GM12874 (cell line): ENCODE results near the gene SGSM1.

Source experiments
- TF ChIP-seq, protein P1 (sequence below): IDR thresholded peaks from 2 replicates; pipeline ENCODE4 v1.5.1; 2011; ENCODE audit warnings: low read depth, mild to moderate bottlenecking, control low read depth, low read length, moderate library complexity; ENCODE audit not compliant: insufficient read depth

SGSM1 gene

DNA sequence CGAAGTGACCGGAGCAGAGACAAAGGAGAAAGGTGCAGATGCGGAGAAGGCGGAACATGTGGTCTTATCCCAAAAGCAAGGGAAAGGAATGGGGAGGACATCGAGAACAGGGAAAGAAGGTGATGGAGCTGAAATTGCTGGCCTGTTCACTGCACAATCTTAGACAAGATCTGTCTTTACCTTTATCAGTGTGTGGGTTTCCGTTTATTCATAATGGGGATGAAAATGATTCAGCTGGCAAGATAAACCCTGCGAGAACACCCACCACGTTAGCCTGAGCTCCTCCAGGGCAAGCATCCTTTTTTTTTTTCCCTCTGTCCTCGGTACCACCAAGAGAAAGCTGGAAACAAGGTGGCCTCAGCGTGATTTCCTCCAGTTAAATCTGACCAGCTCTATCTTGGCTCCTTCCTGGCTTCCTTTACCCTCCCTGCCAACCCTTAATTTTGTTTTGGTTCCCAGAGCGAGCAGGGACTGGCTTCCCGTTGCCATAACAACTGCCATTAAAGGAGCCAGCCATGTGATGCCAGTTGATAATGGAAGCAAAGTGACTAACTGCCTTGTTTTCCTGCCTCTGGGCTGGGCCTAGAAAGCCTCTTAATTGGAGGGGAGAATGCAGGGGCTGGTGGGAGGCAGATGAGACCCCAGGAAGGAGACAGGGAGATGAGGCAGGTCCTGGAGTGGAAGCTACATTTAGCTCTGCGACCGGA is 4.2 kb downstream of the SGSM1 start:
- TF ChIP-seq, protein P1, sequence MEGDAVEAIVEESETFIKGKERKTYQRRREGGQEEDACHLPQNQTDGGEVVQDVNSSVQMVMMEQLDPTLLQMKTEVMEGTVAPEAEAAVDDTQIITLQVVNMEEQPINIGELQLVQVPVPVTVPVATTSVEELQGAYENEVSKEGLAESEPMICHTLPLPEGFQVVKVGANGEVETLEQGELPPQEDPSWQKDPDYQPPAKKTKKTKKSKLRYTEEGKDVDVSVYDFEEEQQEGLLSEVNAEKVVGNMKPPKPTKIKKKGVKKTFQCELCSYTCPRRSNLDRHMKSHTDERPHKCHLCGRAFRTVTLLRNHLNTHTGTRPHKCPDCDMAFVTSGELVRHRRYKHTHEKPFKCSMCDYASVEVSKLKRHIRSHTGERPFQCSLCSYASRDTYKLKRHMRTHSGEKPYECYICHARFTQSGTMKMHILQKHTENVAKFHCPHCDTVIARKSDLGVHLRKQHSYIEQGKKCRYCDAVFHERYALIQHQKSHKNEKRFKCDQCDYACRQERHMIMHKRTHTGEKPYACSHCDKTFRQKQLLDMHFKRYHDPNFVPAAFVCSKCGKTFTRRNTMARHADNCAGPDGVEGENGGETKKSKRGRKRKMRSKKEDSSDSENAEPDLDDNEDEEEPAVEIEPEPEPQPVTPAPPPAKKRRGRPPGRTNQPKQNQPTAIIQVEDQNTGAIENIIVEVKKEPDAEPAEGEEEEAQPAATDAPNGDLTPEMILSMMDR: no peak

- TF ChIP-seq, protein P1: no peak
Observed at GRCh38 chr22:24812950-24813775, 7.2 kb downstream of the SGSM1 start.

- TF ChIP-seq, protein P1: no peak
Observed at GRCh38 chr22:24813861-24814770, 8.1 kb downstream of the SGSM1 start.

GRCh38 chr22:24816806-24817205 is 10.8 kb downstream of the SGSM1 start:
- TF ChIP-seq, protein P1: no peak

GRCh38 chr22:24819487-24819886 is 13.5 kb downstream of the SGSM1 start:
- TF ChIP-seq, protein P1: no peak

DNA sequence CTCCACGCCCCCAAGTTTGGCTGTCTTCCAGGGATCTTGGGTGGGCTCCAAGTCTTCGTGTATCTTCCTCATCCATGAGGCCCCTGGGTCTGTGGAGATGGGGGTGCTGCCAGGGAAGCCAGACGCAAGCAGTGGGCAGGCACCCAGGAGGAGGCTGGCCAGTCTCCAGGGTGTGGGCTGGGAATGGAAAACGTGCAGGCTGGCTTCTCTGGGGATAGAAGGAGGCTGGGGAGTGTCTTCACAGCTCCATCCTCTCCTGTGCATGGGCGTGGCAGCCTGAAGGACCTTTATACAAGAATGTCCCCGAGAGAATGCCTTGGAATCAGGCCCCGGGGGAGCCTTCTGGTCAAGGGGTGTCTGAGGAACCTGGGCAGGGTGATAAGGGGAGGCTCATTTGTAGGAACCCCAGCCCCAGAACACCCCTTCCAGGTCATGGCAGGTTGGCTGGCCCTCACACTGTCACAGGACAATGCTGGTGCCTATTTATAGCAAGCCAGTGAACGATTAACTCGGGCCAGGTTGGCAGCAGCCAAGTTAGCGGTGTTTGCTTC is 14.0 kb downstream of the SGSM1 start:
- TF ChIP-seq, protein P1: no peak

DNA sequence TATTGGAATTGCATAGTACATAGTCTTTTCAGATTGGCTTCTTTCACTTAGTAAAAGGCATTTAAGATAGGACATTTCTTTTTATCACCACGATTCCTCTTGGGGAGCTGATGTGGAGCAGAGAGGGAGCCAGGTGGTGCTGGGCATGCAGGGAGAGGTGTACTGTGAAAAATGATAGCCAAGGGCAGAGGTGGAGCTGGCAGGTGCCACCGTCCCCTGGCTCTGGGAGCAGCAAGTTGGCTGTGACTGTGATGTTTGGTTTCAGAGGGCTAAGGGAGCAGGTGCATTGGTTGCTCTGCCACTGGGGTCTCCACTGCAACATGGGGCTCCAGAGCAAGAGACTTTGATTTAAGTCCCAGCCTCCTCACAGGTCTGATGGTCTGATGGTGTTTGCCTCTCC is 16.5 kb downstream of the SGSM1 start:
- TF ChIP-seq, protein P1: no peak
